ELF-1 (cell line): ENCODE results near the gene BHLHE23.
A peak's percentile ranks its signal among the peaks of the same experiment; 100 is the strongest.

Source experiments
- DNase-seq: peaks from one replicate; pipeline ENCODE4 v3.0.0-alpha.2; 2016; ENCODE audit warnings: low read depth, low spot score

BHLHE23 gene

DNA sequence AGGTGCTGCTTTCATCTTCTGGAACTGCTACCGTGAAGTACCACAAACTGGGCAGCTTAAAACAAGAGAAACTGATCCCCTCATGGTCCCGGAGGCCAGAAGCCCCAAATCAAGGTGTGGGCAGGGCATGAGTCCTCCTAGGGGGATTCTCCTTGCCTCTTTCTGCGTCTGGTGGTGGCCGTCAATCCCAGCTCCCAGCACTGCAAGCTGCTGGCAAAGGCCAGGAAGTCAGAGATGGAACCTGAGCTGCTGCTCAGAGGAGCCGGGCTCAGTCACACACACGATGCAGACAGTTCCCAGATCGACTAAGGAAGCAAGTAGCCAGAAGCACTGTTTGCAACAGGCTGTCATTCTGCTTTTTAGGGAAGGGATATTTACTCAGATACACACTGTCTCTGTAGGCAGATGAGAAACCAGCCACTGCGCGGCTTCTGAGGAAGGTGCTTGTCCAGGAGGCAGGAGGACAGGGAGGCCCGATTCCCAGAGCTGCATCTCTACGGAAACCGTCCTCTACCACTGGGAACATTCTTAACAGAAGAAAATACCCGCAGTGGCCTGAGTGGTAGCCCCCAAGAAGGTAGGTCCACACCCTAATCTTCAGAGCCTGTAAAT lies 15.5 kb downstream of the BHLHE23 start:
- DNase-seq, result no peak

DNA sequence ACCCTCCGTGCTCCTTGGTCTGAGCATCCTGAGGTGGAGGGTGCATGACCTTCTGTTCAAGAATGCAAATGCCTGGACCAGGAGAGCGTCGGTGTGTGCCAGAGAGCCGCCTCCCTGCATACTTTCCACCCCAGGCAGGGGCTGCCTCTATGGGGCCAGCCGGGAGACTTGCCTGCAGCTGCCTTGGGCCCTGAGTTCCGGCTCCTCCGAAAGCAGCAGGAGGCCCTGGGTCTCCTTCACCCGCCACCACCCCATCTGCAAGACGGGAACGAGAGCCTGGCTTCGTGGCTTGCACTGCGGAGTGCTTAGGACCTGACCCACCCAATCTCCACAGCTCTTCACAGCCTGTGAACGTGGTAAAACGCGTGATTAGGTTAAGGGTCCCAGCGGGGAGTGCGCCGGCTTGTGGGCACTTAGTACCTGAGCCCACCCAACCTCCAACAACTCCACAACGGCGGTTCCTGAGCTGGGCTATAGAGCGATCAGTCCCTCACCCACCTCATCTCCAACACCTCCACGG lies 16.4 kb downstream of the BHLHE23 start:
- no peak for DNase-seq

DNA sequence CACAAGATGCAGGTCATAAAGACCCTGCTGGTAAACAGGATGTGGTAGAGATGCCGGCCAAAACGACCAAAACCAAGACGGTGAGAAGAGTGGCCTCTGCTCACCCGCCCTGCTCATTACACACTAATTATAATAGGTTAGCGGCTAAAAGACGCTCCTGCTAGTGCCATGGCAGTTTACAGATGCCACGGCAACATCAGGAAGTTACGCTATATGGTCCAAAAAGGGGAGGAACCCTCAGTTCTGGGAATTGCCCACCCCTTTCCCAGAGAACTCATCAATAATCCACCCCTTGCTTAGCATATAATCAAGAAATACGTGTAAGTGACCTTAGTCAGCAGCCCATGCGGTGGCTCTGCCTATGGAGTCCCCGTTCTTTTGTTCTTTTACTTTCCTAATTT lies 17.6 kb downstream of the BHLHE23 start:
- no peak for DNase-seq

DNA sequence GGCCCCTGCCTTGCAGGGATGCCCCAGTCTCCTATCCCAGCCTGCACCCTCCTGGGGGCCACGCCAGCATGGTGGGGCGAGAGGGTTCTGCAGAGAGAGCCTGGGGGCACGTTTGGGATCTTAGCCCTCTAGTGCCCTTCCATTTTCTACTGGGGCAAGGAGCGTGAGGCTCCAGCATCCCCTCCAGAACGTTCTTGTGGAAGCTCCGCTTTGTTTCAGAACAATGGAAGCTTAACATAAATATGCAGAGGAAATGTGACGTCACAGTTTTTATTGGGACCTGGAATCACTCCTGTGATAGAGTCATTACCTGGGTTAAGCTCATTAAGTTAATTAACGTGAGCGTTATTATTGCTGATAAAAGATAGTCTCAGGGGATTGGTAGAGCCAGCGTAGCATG lies 19.6 kb downstream of the BHLHE23 start:
- no peak for DNase-seq

DNA sequence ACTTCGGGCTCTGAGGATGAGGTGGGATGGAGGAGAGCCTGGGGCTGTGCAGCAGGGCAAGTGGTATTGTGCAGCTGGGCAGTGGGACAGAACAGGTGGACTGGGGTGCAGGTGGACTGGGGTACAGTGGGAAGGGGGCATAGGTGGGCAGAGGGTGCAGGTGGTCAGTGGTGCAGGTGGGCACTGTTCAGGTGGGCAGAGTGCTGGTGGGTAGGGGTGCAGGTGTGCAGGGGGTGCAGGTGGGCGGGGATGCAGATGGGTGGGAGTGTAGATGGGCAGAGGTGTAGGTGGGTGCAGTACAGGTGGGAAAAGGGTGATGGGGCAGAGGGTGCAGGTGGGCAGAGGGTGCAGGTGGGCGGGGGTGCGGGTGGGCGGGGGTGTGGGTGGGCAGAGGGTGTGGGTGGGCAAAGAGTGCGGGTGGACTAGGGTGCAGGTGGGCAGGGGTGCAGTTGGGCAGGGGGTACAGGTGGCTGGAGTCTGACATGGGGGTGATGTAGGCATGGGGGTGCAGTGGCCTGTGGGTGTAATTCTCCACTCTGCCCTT lies 20.4 kb downstream of the BHLHE23 start:
- no peak for DNase-seq

DNA sequence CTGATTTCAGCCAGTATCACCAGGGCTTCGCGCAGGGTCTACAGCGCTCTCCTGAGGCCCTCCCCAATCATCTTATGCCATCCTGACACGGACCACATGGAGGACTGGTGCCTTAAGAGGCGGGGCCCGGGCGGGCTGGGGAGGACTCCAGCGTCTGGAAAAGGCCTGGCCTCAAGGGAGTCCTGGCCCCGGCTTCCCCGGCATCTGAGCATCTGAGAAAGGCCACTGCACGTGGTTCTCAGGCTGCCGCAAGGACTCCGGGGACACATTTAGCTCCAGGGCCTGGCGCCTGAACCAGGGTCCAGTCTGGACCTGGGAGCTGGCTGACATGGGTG lies 21.4 kb downstream of the BHLHE23 start:
- DNase-seq, result no peak

DNA sequence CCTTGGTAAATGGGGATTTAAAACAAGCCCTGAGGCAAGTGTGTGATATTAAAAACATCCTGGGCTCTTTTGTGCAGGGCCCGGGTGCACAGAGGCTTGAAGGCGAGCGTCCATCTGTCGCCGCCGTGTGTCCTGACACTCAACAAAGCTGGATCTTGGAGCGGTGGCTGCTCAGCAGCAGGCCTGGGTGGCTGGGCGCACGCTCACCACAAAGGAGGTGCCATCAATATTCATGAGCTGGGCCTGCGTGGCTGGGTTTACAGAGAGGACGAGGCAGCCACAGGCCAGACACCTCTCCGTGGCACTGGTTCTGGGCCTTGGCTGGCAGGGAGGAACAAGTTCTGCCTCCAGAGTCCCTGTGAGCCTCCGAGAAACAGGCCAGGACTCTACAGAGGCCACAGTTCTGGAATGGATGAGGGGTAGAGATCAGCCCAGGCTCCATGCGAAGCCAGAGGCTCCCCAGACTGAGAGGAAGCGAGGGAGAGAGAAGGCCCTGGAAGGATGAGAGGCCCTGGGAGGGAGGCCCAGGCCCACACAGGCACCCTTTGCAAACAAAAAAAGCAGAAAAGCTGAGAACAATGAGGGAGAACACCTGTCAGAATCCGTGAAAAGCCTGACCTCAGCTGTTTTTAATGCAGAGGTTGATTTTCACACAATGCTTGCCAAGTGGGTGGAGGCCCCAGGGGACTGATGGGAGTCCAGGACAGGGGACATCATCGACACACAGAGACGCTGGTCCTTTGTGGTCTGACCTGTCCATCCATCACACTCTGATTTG lies 21.9 kb downstream of the BHLHE23 start:
- DNase-seq, result no peak

DNA sequence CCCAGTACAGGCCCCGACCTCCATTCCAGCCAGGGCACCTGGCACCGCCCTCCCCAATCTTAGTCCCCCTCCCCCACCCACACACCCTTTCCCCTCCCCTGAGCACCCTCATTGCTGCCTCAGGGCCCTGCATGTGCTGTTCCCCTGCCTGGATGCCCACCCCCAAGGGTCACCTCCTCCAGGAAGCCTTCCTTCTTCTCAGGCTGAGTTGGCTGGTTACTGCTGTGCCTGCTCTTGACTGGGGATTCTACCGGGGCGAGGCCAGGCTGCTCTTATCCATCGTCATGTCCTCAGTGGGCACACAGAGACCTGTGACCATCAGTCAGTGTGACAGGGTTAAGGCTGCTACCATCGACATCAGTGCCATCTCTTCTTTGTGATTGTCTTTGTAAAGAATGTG lies 23.6 kb downstream of the BHLHE23 start:
- DNase-seq, result no peak

DNA sequence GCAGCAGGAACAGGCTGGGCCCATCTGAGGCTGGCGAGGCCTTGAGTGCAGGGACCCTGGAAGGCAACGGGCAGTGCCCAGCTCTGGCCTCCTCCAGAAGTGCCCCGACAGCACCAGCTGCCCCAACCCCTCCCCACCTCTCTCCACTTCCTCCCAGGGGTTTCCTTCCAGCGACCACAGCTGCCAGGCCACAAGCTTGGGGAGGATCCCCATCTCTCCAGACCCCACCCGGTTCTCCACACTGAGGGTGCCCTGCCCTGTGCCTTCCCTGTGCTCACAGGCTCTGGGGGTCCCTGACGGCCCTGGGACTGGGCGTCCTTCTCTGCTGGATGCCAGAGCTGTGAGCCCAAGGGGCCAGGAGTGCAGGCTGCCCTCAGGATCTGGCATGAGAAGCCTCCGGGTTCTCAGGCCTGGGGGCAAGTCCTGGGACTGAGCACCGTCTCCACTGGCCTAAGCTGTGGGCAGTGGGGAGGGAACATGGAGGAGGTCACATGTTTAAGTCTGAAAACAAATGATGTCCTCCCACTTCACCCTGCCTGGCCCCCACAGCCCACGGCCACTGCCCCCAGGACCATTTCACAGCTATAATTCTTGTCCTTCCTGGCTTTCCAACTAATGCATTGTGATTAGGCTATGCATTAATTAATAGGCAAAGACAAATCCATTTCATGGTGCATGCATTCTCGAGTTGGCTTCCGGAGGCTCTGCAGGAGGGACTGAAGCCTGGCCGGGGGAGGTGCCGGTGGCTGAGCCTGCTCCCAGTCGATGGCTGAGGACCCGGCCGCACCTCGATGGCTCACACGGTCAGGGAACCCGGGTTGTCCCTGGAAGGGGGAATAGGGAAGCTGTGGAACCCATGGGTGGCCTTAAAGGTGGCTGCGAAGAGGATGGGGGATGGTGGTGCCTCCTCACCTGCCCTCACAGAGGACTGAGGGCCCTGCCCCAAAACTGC lies 24.4 kb downstream of the BHLHE23 start:
- DNase-seq, result no peak

DNA sequence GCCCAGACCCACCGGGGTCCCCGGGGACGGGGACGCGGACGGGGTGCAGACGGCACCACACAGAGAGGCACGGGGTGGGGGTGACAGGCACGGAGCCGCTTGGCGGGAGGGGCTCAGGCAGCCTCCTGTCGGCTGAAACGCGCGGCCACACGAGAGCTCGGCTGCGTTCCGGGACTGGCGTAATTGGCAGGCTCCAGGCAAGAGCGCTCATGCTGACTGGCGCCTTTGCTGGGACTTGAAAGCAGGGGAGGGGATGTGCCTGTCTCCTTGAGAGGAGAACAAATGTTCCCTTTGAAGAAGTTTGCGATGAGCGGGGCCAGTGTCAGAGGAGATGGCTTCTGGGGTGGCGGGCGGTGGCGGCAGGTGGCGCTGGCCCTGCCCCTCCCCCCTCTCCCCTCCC lies 25.8 kb downstream of the BHLHE23 start:
- peak; percentile 83 for DNase-seq

DNA sequence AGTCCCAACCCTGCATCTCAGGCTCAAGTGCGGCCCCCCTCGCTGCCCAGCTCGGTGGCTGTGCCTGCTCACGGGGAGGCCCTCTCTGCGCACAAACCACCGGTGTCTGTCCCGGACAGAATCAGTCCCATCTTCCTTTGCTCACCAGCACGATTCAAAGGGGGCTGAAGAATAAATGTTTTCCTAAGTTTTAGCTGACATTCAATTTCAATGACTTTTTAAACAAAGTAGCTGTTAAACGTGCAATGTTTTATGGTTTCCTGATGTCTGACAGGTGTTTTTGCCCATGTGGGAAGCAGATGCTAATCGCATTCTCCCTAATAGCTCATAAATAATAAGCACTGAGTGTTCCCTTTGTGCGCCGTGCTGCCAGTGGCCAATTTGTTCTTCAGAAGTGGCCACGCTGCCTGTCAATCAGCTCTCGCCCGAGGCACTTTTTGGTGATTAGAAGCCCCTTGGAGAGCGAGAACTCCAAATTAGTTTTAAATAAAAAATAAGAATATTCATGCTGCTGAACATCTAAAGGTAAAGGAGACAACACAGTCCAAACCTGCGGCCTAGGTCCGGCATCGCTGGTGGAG lies 26.3 kb downstream of the BHLHE23 start:
- DNase-seq, result no peak

DNA sequence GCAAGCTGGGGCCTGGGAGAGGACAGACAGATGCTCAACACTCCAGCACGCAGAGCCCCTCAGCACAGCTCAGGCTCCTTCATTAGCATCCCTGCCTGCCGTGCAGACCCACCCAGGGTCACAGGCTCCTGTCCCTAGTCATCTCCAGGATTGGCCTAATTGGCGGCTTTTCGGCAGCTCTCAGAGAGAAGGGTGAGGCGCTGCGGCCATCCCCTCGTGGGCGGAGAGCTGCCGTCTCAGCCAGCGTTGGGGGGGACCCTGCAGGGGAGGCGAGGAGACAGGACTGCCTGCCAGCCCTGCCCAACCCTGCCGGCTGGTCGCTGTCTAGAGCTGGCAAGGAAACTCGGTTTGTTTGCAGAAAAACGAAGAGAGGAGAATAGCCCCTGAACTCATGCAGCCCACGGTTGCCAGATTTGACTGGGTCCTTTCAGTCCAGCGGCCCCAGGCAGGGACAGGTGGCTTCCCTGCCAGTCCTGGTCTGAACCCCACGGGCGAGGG lies 26.8 kb downstream of the BHLHE23 start:
- DNase-seq, result no peak

DNA sequence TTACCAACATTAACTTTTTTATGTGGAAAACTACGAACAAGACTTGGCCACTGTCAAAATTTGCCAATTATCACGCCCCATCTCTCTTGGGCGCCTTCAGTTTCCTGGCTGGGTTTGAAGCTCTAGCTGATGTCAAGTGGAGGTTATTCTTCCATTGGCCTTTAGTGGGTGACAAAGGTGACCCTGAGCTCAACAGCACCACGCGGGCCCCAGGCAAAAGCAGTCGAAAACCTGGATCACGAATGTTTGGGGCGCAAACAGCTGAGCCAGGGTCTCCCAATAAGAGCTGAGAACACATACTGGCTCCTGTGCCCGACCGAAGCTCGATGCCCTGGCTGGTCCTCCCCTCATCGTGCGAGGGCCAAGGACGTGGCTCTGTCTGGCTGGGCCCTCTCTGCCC lies 27.5 kb downstream of the BHLHE23 start:
- DNase-seq, result no peak

DNA sequence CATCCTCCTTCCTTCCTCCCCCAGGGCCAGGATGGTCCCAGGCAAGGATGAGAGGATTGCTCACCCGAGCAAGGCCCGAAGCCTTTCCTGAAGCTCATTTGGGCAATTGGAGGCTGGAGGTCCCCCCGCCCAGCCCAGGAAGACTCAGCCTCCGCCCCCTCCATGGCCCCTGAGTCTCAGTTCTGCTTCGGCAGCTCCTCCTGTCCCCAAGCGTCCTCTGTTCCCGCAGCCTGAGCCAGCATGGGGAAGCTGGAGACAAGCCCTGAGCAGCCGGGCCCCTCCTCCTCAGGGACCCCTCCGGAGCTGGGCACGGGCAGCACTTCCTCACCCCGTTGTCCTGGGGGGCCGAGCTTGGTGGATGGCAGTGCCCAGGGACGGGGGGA lies 28.2 kb downstream of the BHLHE23 start:
- DNase-seq, result no peak

DNA sequence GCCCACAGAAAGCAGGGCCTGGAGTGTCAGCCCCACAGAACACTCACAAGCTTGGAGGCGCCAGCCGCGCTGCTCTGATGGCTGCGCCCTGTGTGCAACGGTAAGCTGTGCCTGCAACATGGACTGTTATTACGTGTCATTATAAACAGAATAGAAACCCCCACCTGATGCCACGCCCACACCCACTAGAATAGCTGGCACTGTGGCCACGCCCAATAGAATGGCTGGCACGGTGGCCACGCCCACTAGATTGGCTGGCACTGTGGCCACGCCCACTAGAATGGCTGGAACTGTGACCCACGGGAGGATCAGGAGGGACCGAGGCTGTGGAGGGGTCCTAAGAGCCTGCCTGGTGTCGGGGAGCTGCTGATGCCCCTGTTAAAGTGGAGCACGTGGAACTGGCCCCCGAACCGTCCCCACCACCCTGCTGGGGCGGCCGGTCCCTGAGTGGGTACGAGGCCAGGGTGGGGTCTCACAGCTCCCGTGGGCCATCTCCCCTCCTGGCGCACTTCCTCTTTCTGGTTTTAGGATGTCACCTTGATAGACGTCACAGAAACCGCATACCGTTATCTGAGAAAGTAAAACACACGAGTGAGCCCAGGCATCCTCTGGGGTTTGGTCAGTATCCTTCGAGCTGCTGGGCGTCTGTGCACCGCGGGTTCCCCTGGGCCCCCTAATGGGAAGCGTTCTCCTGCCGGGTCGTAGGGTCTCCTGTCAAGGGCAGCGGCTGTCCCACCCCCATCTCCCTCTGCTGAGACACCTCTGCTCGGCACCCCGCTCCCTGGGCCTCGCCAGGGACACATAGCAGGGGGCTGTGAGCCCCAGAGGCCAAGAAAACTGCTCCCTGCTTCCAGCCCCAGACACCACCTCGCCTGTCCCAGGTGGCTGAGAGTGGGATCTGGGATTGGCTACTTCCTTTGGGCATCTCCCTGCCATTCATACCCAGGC lies 28.9 kb downstream of the BHLHE23 start:
- DNase-seq, result no peak

DNA sequence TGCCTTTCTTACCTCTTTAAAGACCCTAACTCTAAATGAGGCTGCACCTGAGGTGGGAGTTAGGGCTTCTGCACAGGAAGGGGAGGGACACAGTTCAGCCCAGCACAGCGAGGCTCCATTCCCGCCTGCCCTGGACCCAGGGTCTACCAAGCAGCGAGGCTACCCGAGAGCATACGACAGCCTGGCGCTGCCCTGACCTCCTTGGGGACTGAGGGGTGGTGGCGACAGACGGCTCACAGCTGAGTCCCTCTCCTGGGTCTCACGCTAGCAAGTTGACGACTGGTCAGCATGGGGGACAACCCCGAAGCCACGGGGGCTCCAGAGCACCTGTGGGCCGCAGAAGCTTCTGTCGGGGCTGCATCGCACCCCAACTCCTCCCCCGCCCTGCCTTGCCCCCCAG lies 29.9 kb downstream of the BHLHE23 start:
- no peak for DNase-seq

DNA sequence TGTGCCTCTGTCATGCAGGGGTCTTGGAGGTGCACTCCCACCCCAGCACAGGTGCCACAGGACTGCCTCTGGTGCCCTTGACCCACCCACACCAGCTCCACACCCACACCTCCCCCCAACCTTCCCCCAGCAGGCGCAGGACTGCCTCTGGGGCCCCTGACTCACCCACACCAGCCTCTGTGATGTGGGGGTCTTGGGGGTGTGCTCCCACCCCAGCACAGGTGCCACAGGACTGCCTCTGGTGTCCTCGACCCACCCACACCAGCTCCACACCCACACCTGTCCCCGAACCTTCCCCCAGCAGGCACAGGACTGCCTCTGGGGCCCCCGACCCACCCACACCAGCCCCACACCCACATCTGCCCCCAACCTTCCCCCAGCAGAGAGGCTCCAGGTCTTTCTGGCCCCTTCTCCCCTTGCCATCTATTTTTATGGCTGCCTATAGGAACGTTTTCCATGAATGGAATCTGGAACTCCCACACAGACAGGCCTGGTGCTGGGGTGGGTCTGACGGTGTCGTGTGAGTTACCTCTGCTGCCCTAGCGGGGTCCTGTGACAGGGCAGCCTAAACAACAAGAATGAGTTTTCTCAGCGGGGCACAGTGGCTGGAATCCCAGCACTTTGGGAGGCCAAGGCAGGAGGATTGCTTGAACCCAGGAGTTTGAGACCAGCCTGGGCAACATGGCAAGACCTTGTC lies 30.8 kb downstream of the BHLHE23 start:
- no peak for DNase-seq

DNA sequence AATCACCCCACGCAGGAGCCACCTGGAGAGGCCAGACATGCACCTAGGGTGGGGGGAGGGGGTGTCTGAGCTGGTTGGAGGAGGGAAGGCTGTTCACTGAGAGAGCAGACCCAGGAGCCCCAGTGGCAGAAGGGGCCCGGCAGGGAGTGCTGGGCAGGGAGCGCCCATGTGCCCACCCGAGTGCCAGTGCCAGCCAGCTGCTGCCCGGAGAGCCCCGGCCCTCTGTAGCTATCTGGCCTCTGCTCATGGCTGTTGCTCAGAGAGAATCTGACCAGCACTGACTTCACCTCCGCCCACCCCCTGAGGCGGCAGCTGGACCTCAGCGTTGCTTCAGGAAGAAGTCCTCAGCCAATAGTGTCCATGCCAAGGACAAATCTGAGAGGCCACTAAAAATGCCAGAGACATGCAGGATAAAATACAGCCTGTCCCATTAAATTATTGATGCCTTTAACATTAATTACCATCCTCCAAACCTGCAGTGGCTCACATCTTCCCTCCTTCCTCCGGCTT lies 31.5 kb downstream of the BHLHE23 start:
- no peak for DNase-seq
